DOHH2 (cell line): ENCODE results near the gene CLVS2.

Experiments used
- H3F3A ChIP-seq: fragments of 200-600 bp; sonication (generic), shearing (Covaris generic); 2 replicates; pipeline ENCODE4 v1.6.0; 2016; ENCODE audit warnings: antibody characterized with exemption, mild to moderate bottlenecking; ENCODE audit not compliant: control insufficient read depth, insufficient read depth
- H3K27ac ChIP-seq: fragments of 200-600 bp; sonication (generic); 2 replicates; pipeline ENCODE4 v1.5.1; 2014; ENCODE audit warnings: low read depth, mild to moderate bottlenecking, low read length, moderate library complexity
- H3K27me3 ChIP-seq: fragments of 200-600 bp; sonication (generic); 2 replicates; pipeline ENCODE4 v1.6.1; 2014; ENCODE audit warnings: mild to moderate bottlenecking, low read length, mixed read lengths; ENCODE audit not compliant: control insufficient read depth
- H3K36me3 ChIP-seq: fragments of 200-600 bp; sonication (generic); 2 replicates; pipeline ENCODE4 v1.6.1; 2014; ENCODE audit warnings: mild to moderate bottlenecking, low read length, moderate library complexity, mixed read lengths; ENCODE audit not compliant: control insufficient read depth
- H3K4me1 ChIP-seq: fragments of 200-600 bp; sonication (generic); 2 replicates; pipeline ENCODE4 v1.6.1; 2014; ENCODE audit warnings: mild to moderate bottlenecking, low read length, mixed read lengths; ENCODE audit not compliant: control insufficient read depth
- H3K4me2 ChIP-seq: fragments of 200-600 bp; sonication (generic); 2 replicates; pipeline ENCODE4 v1.6.0; 2014; ENCODE audit warnings: mild to moderate bottlenecking, low read length, moderate library complexity
- H3K4me3 ChIP-seq: fragments of 200-600 bp; sonication (generic); 2 replicates; pipeline ENCODE4 v1.5.1; 2014; ENCODE audit warnings: mild to moderate bottlenecking, low read length, mixed read lengths
- H3K79me2 ChIP-seq: fragments of 200-600 bp; sonication (generic); 2 replicates; pipeline ENCODE4 v1.6.1; 2014; ENCODE audit warnings: mild to moderate bottlenecking, low read length, mixed read lengths; ENCODE audit not compliant: control insufficient read depth
- H3K9me2 ChIP-seq: fragments of 200-600 bp; sonication (generic); replicated peaks from 2 replicates; pipeline ENCODE4 v1.6.1; 2014; ENCODE audit warnings: mild to moderate bottlenecking, low read length, mixed read lengths; ENCODE audit not compliant: control insufficient read depth
- H3K9me3 ChIP-seq: fragments of 200-600 bp; sonication (generic); 2 replicates; pipeline ENCODE4 v1.6.1; 2014; ENCODE audit warnings: antibody characterized with exemption, low read length, mixed read lengths; ENCODE audit not compliant: control insufficient read depth, insufficient read depth
- H4K20me1 ChIP-seq: fragments of 200-600 bp; sonication (generic); 2 replicates; pipeline ENCODE4 v1.6.0; 2014; ENCODE audit warnings: low read depth, mild to moderate bottlenecking, antibody characterized with exemption, low read length, moderate library complexity; ENCODE audit not compliant: control insufficient read depth, insufficient read depth
- EZH2phosphoT487 ChIP-seq: fragments of 200-600 bp; sonication (generic); IDR thresholded peaks from 2 replicates; pipeline ENCODE4 v1.6.1; 2017; ENCODE audit warnings: borderline replicate concordance, mild to moderate bottlenecking, antibody characterized with exemption, low read length, moderate library complexity, mixed read lengths
- TF ChIP-seq, protein P1 (sequence below): fragments of 200-600 bp; sonication (generic); IDR thresholded peaks from one replicate; pipeline ENCODE4 v1.5.1; 2014; ENCODE audit warnings: antibody characterized with exemption, mild to moderate bottlenecking, low read depth, low read length; ENCODE audit not compliant: poor library complexity, severe bottlenecking

The CLVS2 gene

DNA sequence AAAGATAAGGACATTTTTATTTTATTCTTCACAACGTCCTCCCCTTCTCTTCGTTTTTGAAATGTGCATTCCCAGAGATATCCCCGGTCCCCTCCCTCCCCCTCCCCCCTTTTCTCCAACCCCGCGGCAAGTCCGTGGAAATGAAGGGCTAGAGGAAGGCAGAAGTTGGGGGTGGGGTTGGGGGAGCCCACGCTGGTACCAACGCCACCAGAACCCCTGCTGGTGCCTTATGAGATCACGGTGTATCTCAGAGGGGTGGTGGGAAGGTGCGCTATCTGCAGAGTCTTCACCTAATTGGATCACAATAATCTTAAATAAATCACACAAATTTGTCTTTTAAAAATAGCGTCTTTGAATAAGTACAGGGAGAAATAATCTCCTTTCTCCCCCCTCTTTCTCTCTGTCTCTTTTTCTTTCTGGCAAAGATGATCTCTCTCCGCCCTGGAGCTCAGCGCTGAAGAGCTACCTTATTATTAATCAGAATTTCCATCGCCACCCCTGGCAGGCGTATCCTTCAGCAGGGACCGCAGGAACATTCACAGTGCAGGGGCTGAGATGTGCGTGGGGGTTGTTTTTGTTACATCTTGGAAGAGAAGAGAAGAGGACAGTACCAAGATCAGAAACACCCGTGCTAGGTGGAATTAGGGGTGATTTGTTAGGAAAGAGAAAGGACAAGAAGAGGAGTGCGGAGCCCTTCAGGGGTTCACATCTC, 915 bp downstream of the CLVS2 start:
- H3K4me3 ChIP-seq, result no peak overlapping the region
- no peaks in the 10 kb centered on the region for H3F3A ChIP-seq
- no peaks in the 10 kb centered on the region for H3K9me3 ChIP-seq
- no peaks in the 10 kb centered on the region for H3K79me2 ChIP-seq
- no peaks in the 10 kb centered on the region for H3K27me3 ChIP-seq
- H3K36me3 ChIP-seq, result no peaks in the 10 kb centered on the region
- no peak for TF ChIP-seq EZH2phosphoT487
- TF ChIP-seq, protein P1, sequence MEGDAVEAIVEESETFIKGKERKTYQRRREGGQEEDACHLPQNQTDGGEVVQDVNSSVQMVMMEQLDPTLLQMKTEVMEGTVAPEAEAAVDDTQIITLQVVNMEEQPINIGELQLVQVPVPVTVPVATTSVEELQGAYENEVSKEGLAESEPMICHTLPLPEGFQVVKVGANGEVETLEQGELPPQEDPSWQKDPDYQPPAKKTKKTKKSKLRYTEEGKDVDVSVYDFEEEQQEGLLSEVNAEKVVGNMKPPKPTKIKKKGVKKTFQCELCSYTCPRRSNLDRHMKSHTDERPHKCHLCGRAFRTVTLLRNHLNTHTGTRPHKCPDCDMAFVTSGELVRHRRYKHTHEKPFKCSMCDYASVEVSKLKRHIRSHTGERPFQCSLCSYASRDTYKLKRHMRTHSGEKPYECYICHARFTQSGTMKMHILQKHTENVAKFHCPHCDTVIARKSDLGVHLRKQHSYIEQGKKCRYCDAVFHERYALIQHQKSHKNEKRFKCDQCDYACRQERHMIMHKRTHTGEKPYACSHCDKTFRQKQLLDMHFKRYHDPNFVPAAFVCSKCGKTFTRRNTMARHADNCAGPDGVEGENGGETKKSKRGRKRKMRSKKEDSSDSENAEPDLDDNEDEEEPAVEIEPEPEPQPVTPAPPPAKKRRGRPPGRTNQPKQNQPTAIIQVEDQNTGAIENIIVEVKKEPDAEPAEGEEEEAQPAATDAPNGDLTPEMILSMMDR, result no peak
- H3K27ac ChIP-seq, result no peak overlapping the region
- no peak overlapping the region for H3K4me2 ChIP-seq
- no peaks in the 10 kb centered on the region for H3K9me2 ChIP-seq
- H3K4me1 ChIP-seq, result no peaks in the 10 kb centered on the region
- no peaks in the 10 kb centered on the region for H4K20me1 ChIP-seq

DNA sequence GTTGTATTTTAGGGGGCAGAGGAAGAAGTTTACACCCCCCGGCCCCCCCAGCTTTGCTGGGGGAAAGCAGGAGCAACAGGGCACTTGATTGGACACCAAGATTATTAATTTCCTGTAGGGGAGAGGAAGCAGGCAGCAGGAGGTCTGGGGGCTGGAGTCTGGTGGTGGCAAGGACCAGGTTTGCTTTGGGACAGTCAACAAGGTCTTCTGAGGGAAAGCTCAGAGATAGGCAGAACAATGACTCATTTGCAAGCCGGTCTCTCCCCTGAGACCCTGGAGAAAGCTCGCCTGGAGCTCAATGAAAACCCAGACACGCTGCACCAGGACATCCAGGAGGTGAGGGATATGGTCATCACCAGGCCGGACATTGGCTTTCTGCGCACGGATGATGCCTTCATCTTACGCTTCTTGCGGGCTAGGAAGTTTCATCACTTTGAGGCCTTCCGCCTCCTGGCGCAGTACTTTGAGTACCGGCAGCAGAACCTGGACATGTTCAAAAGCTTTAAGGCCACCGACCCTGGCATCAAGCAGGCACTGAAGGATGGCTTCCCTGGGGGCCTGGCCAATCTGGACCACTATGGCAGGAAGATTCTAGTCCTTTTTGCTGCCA, 1.6 kb downstream of the CLVS2 start:
- Histone ChIP-seq H3K36me3 (no peaks in the 10 kb centered on the region), H3K9me3 (no peaks in the 10 kb centered on the region), H3F3A (no peaks in the 10 kb centered on the region), H3K27ac (no peak overlapping the region), H3K4me1 (no peaks in the 10 kb centered on the region), H3K9me2 (no peaks in the 10 kb centered on the region), H3K4me3 (no peak overlapping the region), H3K4me2 (no peak overlapping the region), H4K20me1 (no peaks in the 10 kb centered on the region), H3K27me3 (no peaks in the 10 kb centered on the region), H3K79me2 (no peaks in the 10 kb centered on the region)
- no peak for TF ChIP-seq EZH2phosphoT487
- TF ChIP-seq, protein P1, result no peak

DNA sequence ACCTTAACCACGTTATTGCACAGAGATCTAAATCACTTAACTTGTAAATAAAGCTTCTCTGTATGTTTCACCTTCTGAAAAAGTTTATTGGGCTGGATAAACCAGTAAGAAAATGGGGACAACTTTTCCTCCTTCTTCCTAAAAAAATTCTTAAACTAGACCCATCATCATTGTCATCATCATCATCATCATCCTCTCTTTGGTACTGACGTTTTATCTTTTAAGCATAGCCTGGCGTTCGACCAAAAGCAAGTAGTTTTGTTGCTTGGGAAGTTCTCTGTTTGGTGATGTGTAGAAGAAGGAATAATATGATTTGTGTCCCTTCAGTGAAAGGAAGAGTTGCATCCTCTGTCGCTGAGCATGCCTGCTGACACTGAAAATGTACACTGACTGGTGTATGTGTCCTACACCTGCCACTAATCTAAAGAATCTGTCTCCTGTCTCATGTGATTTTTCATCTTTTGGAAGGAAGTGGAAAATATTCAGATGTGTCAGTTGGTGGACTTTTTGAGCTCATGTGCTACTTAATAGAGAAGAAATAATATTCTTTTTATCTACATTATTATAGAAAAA, 2.5 kb downstream of the CLVS2 start:
- Histone ChIP-seq H3K36me3 (no peaks in the 10 kb centered on the region), H3K4me2 (no peak overlapping the region), H3F3A (no peaks in the 10 kb centered on the region), H4K20me1 (no peaks in the 10 kb centered on the region), H3K79me2 (no peaks in the 10 kb centered on the region), H3K4me1 (no peaks in the 10 kb centered on the region), H3K27me3 (no peaks in the 10 kb centered on the region), H3K27ac (no peak overlapping the region), H3K9me3 (no peaks in the 10 kb centered on the region), H3K9me2 (no peaks in the 10 kb centered on the region), H3K4me3 (no peak overlapping the region)
- TF ChIP-seq EZH2phosphoT487, result no peak
- TF ChIP-seq, protein P1, result no peak
